Keratinocyte (primary cell): ENCODE measurements around the gene POFUT2. TPM values are rescaled to one million over a fixed set of nuclear protein-coding genes. Genes with fewer than 3 reads are reported as not detected.

Experiments used
- DNase-seq: peaks from one replicate; pipeline ENCODE4 v3.0.0-alpha.2; 2011; ENCODE audit warnings: low read depth, missing footprints, low spot score
- FAIRE-seq: peaks from 2 replicates; lab custom pipeline; 2011; peaks lifted over from hg19 to GRCh38; lab: Jason Lieb, UNC
- H2AFZ ChIP-seq: 2 replicates; pipeline ENCODE4 v1.6.0; 2012; ENCODE audit warnings: low read length, control low read depth, inconsistent platforms; ENCODE audit not compliant: control insufficient read depth
- H3K27ac ChIP-seq: 2 replicates; pipeline ENCODE4 v1.5.1; 2011; ENCODE audit warnings: low read length; ENCODE audit not compliant: control insufficient read depth, insufficient read depth
- H3K27me3 ChIP-seq: 3 replicates; pipeline ENCODE4 v1.6.0; 2011; ENCODE audit warnings: low read length; ENCODE audit not compliant: control insufficient read depth, insufficient read depth; ENCODE audit errors: extremely low read depth
- H3K36me3 ChIP-seq, 2 experiments: 2 replicates in 1 of 2; 3 replicates in 1 of 2; pipeline ENCODE4 v1.5.1; 2011; ENCODE audit warnings: low read length in 2 of 2, mild to moderate bottlenecking in 1 of 2; ENCODE audit not compliant: control insufficient read depth in 2 of 2, insufficient read depth in 2 of 2; ENCODE audit errors: extremely low read depth in 1 of 2
- H3K4me1 ChIP-seq: 3 replicates; pipeline ENCODE4 v1.5.1; 2011; ENCODE audit warnings: low read length; ENCODE audit not compliant: control insufficient read depth, insufficient read depth; ENCODE audit errors: extremely low read depth
- H3K4me2 ChIP-seq: 3 replicates; pipeline ENCODE4 v1.6.0; 2011; ENCODE audit warnings: low read depth, low read length; ENCODE audit not compliant: control insufficient read depth, insufficient read depth; ENCODE audit errors: extremely low read depth
- H3K4me3 ChIP-seq, 3 experiments: fragments of 200-600 bp in 1 of 3; sonication (generic) in 1 of 3; 2 replicates in 2 of 3; 3 replicates in 1 of 3; pipeline ENCODE4 v1.5.1; 2011 to 2016; ENCODE audit warnings: low read length in 3 of 3, mild to moderate bottlenecking in 3 of 3, control low read depth in 2 of 3, inconsistent platforms in 1 of 3, low read depth in 1 of 3, mixed read lengths in 1 of 3, mixed run types in 1 of 3, moderate library complexity in 1 of 3; ENCODE audit not compliant: control insufficient read depth in 2 of 3, insufficient read depth in 2 of 3; ENCODE audit errors: extremely low read depth in 1 of 3
- H3K79me2 ChIP-seq: 2 replicates; pipeline ENCODE4 v1.6.0; 2012; ENCODE audit warnings: low read length; ENCODE audit not compliant: control insufficient read depth, insufficient read depth
- H3K9ac ChIP-seq: 3 replicates; pipeline ENCODE4 v1.6.0; 2011; ENCODE audit warnings: low read length; ENCODE audit not compliant: control insufficient read depth, insufficient read depth; ENCODE audit errors: extremely low read depth
- H3K9me1 ChIP-seq: 3 replicates; pipeline ENCODE4 v1.6.0; 2011; ENCODE audit warnings: low read length; ENCODE audit not compliant: control insufficient read depth, insufficient read depth; ENCODE audit errors: extremely low read depth
- H3K9me3 ChIP-seq: 2 replicates; pipeline ENCODE4 v1.5.1; 2012; ENCODE audit warnings: low read depth, low read length; ENCODE audit not compliant: control insufficient read depth
- H4K20me1 ChIP-seq: 3 replicates; pipeline ENCODE4 v1.6.0; 2011; ENCODE audit warnings: low read length; ENCODE audit not compliant: control insufficient read depth, insufficient read depth; ENCODE audit errors: extremely low read depth
- CTCF ChIP-seq, 3 experiments: IDR thresholded peaks in 1 of 3; conservative IDR thresholded peaks in 1 of 3; optimal IDR thresholded peaks in 1 of 3; 2 replicates in 2 of 3; 3 replicates in 1 of 3; pipeline versions ENCODE3 to v1.5.1; 2011; ENCODE audit warnings: low read length in 3 of 3, mild to moderate bottlenecking in 3 of 3, moderate library complexity in 2 of 3, control low read depth in 1 of 3, inconsistent platforms in 1 of 3; ENCODE audit not compliant: insufficient read depth in 2 of 3; ENCODE audit errors: extremely low read depth in 1 of 3
- EZH2 ChIP-seq: IDR thresholded peaks from one replicate; pipeline ENCODE4 v1.6.1; 2012; ENCODE audit warnings: inconsistent platforms, mild to moderate bottlenecking, low read length, moderate library complexity
- dilution Hi-C: fragments of 300-500 bp; cut with MboI; formaldehyde crosslinking; loops from one replicate; pipeline ENCODE4 v1.7.0; 2020; ENCODE audit warnings: low sequenced_read_pairs; ENCODE audit not compliant: extremely low pct_ligation_motif_present
- polyA plus RNA-seq, 5 experiments: library from polyadenylated mRNA; depleted of rRNA in 3 of 5; stranded (reverse) in 3 of 5; stranded (forward) in 1 of 5; unstranded in 1 of 5; fragments of >200 nt; gene quantifications; 1 replicate in 1 of 5; 2 replicates in 3 of 5; 3 replicates in 1 of 5; pipeline versions ENCODE4 v1.2.1 to v1.2.3, GENCODE V29; 2011 to 2012; ENCODE audit warnings: missing spikeins in 2 of 5, low read depth in 1 of 5, low replicate concordance in 1 of 5

POFUT2 gene
- polyA plus RNA-seq, 1 donor (not counting 4 experiments of a cell fraction or from before 2014, with no cell fraction given), result 8.8 TPM

- Histone ChIP-seq H3K79me2 (no peaks in the 10 kb centered on the region), H4K20me1 (no peaks in the 10 kb centered on the region), H3K27me3 (peaks cover 34% of the 10 kb centered on the region), H3K9ac (no peak overlapping the region), H2AFZ (no peak overlapping the region), H3K4me3 (no peak overlapping the region), H3K9me3 (no peaks in the 10 kb centered on the region), H3K36me3 (no peaks in the 10 kb centered on the region), H3K4me1 (no peaks in the 10 kb centered on the region), H3K27ac (no peak overlapping the region), H3K4me2 (no peak overlapping the region), H3K9me1 (no peaks in the 10 kb centered on the region)
- DNase-seq, result no peak
- FAIRE-seq, result no peak
- no peak for TF ChIP-seq EZH2
- TF ChIP-seq CTCF (optimal IDR thresholded peaks at IDR 0.05 in 1 of 3, IDR thresholded peaks at IDR 0.05 in 1 of 3, conservative IDR thresholded peaks at IDR 0.05 in 1 of 3; ENCODE audit: extremely low read depth in 1 of 3, insufficient read depth in 2 of 3, low read length in 3 of 3), result no peak
- dilution Hi-C loops, result no loop called here
Measured at GRCh38 chr21:45234965-45235364, 52.7 kb downstream of the POFUT2 start.

- H3K27ac ChIP-seq, result no peak overlapping the region
- no peak overlapping the region for H2AFZ ChIP-seq
- no peak for FAIRE-seq
- no peaks in the 10 kb centered on the region for H3K9me3 ChIP-seq
- no peak overlapping the region for H3K4me2 ChIP-seq
- no peaks in the 10 kb centered on the region for H4K20me1 ChIP-seq
- TF ChIP-seq CTCF (optimal IDR thresholded peaks at IDR 0.05 in 1 of 3, IDR thresholded peaks at IDR 0.05 in 1 of 3, conservative IDR thresholded peaks at IDR 0.05 in 1 of 3; ENCODE audit: extremely low read depth in 1 of 3, insufficient read depth in 2 of 3, low read length in 3 of 3) (no peak), EZH2 (no peak)
- no peaks in the 10 kb centered on the region for H3K36me3 ChIP-seq
- no peaks in the 10 kb centered on the region for H3K9me1 ChIP-seq
- no peak for DNase-seq
- dilution Hi-C loops, result no loop called here
- peaks cover 34% of the 10 kb centered on the region for H3K27me3 ChIP-seq
- peaks cover 3% of the 10 kb centered on the region for H3K4me1 ChIP-seq
- no peaks in the 10 kb centered on the region for H3K79me2 ChIP-seq
- no peak overlapping the region for H3K9ac ChIP-seq
- H3K4me3 ChIP-seq, result no peak overlapping the region
Measured at GRCh38 chr21:45234127-45234526, 53.6 kb downstream of the POFUT2 start.
